Subcutaneous adipose tissue (tissue), 4 donors: Measurements from ENCODE around the gene TMEM238. TPM values are rescaled to one million over a fixed set of nuclear protein-coding genes. Genes with fewer than 3 reads are reported as not detected.

Source experiments
- total RNA-seq, 4 donors: library from RNA; depleted of rRNA; stranded (reverse); fragments of >200 nt; gene quantifications; one replicate each; pipeline ENCODE4 v1.1.0, GENCODE V29; 2016
- TF ChIP-seq, protein P1 (sequence below): fragments of 450-650 bp; IDR thresholded peaks from one replicate; pipeline ENCODE4 v1.5.1; 2016; ENCODE audit warnings: low read depth, mild to moderate bottlenecking, control low read depth, antibody characterized with exemption, moderate library complexity

Gene TMEM238
- total RNA-seq, 4 donors from 2014 or later, result 0.44 to 2.8 TPM; not detected in 2

DNA sequence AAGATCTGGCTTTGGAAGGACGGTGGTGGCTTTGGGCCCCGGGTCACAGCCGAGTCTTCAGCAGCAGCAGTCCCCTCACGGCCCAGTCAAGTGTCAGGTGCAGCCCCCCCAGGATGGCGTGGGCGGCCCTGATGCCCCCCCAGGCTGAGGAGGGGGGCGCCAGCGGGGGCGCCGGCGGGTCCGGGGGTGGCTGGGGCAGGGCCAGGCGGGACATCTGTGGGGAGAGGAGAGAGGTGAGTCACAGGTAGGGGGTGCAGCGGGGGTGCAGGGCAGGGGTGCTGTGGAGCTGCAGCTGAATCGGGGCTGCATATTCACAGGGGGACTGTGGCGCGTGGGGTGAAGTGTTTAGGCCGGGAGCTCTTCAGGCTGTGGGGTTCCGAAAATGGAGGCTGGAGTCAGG lies 18.1 kb downstream of the TMEM238 start:
- TF ChIP-seq, protein P1, sequence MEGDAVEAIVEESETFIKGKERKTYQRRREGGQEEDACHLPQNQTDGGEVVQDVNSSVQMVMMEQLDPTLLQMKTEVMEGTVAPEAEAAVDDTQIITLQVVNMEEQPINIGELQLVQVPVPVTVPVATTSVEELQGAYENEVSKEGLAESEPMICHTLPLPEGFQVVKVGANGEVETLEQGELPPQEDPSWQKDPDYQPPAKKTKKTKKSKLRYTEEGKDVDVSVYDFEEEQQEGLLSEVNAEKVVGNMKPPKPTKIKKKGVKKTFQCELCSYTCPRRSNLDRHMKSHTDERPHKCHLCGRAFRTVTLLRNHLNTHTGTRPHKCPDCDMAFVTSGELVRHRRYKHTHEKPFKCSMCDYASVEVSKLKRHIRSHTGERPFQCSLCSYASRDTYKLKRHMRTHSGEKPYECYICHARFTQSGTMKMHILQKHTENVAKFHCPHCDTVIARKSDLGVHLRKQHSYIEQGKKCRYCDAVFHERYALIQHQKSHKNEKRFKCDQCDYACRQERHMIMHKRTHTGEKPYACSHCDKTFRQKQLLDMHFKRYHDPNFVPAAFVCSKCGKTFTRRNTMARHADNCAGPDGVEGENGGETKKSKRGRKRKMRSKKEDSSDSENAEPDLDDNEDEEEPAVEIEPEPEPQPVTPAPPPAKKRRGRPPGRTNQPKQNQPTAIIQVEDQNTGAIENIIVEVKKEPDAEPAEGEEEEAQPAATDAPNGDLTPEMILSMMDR, result no peak

DNA sequence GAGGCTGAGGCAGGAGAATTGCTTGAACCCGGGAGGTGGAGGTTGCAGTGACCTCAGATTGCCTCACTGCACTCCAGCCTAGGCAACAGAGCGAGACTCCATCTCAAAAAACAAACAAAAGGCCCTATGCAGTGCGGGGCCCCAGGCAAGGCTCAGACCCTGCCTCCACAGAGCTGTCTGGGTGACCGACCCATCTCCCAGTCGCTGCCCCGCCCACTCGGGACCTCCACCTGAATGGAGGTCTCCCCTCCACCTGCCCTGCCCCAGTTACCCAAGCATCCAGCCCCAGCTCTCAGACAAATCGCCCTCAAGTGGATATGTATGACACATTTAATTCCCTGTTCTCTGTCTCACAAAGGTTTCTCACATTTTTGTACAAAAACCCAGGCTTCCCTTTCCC lies 18.8 kb downstream of the TMEM238 start:
- TF ChIP-seq, protein P1, result no peak

- TF ChIP-seq, protein P1, result no peak
Observed at GRCh38 chr19:55362990-55363716, 20.9 kb downstream of the TMEM238 start, which contains the start of gene GARIN5B. Gene GARIN5B (minus strand): TSS chr19:55363260. CDS start chr19:55363066, 194 bp downstream.

DNA sequence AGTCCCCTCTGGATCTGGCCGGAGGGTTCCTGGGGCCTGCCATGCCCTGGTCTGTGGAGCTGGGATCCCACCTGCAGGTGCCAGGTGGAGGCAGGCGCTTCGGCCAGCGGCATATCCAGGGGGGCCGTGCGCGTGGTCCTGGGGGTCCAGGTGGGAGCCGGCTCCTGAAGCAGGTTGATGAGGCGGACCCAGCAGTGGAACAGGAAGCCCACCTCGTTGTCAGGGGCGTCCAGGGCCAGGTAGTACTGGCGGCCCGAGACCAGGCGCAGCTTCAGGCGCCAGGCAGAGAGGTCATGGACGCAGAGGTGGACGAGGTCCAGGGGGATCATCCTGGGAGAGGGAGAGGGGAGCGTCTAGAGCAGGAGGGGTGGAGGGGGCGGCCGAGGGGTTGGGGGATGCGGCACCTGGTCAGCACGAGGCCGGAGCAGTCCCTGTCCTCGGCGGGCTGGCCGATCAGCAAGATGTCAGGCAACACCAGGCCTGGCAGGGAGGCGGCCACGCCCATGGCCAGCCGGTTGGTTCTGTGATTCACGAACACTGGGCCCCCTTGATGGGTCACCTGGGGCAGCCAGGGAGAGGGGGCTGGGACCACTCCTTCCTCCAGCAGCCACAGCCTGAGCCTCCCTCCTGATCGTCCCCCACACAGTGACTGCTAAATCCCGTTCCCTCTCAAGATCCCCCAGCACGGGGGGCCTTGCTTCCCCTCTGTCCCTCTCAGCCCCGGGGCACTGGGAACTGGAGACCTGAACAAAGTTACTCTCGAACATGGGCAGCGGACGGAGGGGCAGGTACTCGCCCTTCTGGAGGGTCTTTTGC lies 21.7 kb downstream of the TMEM238 start:
- TF ChIP-seq, protein P1, result no peak

DNA sequence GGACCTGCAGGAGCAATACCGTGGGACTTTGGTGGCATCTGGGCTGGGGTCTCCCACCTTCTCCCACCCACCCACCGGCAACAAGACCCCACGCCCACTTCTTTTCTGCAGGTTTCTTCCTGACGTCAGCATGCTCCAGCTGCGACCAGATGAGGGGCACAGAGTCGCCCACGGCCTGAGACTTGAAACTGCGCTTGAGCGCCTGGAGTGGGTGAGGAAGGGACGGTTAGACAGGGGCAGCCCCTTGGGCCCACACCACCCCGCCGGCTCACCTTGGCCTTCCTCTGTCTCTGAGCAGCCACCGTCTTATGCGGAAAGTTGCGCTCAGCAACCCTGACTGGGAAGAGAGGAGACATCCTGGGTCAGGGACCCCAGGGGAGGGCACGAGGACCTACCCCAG lies 23.2 kb downstream of the TMEM238 start:
- TF ChIP-seq, protein P1, result no peak

DNA sequence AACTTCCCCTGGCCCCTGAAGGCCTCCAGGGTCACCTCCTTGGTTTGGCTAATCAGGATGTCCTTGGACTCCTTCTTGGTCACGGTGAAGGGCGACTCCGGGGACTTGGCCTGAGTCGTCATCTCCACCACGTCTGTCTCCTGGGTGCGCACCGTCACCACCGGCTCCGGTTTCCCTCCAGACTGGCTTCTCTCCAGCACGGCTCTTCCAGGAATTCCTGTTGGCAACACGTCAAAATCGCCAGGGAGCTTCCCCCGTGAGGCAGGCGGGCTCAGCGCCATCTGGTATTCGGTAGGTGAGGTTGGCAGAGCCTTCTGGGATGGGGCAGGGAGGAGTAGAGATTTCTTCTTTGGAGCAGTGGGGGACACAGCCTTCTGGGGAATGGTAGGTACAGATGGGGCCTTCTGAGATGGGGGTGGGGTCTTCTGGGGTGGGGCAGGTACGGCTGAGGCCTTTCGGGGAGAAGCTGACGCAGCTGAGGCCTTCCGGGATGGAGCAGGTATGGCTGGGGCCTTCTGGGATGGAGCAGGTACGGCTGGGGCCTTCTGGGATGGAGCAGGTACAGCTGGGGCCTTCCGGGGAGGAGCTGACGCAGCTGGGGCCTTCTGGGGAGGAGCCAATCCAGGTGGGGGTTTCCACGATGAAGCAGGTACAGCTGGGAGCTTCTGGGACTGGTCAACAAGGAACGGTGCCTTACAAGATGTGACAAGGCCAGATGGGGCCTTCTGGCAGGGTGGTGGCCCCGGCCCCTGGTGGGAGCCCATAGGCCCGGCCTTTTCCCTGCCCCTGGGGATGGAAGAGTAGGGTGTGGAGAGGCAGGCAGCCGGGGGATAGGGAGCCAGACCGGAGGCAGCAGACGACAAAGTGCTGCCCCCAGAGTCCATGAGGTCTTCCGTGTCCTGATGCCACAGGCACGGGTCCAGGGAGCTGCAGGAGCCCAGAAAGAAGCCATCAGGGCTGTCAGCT lies 24.9 kb downstream of the TMEM238 start:
- TF ChIP-seq, protein P1, result no peak
